GM19023 (cell line): ENCODE data around the gene DLX4.
A peak's percentile ranks its signal among the peaks of the same experiment; 100 is the strongest.

Experiments
- ATAC-seq: cut with Tn5 transposase; IDR thresholded peaks from one replicate; pipeline ENCODE4 v1.9.1; 2021; ENCODE audit warnings: mild to moderate bottlenecking, moderate library complexity; ENCODE audit not compliant: unreplicated experiment

DLX4 gene

DNA sequence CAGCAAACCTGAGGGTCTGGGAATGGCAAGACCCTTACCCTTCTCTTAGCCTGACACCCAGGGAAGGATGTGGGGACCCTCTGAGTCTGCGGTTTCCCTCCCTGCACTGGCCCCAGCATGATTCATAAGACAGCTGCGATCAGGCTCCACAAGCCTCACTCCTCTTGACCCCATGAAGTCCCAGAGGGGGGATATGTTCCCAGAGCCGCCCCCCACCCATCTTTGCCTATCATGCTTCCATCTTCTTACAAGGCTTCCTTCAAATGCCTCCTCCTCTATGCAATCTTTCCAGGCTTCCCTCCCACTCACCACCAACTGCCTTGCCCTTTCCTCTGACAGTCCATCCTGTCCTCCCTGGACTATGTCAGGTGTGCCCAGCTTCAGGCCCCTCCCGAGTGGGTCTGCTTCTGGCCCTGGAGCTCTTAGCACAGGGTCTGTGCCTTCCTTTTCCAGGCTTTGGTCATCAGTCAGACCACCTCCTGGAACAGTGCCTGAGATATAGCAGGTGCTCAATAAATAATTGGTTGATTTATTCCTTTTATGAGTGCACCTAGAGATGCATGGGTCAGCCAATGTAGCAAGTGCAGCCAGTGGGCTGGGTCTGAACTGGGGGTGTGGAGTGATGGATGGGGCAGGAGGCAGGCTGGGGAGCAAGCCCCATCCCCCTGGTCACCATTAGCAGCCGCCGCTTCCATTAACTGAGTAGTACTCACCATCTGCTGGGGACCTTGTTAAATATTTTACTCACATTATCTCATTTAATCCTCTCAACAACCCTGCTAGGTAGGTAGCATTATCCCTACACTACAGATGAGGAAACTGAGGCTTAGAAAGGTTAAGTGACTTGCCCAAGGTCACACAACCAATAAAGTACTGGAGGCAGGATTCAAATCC lies 17.7 kb downstream of the DLX4 start:
- ATAC-seq = no peak

DNA sequence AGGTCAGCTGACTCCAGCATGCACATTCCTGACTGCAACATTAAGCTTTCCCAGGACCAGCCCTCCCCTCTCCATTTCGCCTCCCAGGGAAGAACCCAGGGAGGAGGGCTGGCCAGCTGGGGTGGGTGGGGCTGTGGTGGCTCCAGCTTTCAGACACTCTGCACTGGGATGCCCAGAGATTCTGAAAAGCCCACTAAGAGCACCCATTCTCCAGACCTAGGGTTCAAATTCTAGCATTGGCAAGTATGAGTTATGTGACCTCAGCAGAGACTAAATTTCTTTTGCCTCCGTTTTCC lies 18.2 kb downstream of the DLX4 start:
- no peak for ATAC-seq

DNA sequence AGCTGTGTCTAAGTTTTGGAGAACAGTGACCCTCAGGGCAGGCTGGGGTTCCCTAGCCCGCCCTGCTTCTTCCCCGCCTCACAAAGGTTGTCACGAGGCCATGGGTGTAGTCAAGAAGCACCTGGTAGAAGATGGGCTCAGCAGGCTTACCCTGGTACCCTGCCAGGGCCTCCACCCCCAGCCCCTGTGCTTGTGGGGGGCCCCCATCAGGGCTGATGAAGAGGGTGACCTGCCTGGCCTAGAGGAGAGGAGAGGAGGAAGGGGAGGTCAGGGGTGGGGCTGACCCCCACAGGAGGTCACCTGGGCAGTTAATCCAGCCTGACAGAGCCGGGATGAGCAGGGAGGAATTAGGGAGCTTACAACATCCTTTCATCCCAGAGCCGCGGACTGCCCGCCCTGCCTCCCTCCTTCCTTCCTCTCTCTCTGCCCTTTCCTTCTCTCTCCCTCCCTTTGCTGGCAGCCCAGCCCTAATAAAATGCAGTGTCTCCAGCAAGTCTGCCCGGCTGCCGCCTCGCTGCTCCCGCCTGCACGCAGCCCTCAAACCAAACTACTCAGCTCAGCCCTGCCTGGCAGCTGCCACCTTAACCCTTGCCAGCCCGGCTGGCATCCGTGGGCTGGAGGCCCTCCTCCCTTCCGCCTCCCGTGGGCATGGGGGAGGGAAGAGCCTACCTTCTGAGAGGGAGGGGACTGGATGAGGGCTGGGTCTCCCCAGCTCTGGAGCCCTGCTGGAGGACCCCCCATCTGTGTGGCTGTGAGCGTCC lies 18.9 kb downstream of the DLX4 start:
- no peak for ATAC-seq

DNA sequence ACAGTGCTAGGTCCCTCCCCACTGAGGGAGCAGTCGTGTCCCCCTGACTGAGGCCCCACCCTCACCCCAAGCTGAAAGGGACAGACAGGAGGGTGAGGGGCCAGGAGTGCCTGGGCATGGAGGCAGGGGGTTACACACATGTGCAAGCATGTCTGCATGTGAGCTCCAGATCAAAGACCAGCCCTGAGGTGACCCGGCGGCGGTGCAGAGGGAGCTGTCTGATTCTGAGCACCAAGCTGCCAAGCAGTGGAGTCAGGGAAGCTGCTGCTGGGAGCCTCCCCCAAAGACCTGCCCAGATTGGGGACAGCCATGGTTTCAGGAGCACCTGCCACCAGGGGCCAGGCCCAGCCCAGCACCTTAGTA lies 20.5 kb downstream of the DLX4 start:
- ATAC-seq = no peak

DNA sequence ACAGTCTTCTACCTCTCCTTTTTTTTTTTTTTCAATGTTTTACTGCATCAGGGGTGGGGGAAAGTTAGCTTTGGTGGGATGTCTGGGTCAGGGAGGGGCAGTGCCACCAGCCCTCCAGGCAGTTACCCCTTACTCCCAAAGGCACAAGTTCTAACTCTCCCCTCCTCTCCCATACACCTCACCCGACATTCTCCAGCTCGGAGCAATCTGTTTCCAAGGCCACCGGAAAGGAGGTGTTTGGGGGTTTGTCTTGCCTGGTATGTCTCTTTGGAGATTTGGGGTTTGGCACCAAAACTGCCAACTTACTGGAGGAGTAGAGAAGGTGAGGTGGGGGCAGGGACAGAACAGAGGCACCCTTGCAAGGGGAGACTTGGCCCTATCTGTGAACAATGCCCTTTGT lies 21.3 kb downstream of the DLX4 start:
- no peak for ATAC-seq

DNA sequence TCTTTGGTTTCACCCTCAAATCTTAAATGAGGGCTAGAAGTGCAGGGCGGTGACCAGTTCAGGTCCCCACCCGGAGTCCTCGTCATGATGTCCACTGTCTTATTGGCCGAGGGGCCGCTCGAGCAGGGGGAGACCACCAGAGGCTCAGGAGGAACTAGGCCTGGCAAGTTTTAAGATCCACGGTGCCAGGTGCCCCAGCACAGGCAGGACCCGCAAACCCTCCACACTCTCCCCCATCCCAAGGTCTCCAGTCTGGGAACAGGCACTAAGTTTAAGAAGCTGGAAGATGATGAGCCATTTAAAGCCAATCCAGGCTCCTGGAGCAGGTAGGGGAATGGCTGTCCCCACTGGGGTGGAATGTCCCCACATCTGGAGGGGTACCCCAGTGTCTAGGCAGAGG lies 21.9 kb downstream of the DLX4 start:
- no peak for ATAC-seq

DNA sequence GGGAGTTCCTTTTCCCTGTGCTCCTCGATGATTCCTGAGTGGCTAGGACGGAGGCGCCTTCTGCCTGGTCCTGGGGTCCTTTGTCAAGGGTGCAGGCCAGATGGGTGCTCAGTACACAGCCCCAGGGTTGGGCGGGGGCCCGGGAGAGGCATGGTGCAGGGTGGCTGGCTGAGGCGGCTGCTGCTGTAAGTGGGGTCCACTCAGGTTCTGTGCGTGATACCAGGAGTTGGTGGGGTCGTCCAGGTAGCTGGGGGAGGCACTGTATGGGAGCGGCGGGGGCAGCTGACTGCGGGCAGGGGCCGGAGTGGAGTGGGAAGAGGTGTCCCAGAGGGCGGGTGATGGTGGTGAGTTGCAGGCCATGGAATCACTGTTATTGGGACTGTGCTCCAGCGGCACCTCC lies 22.4 kb downstream of the DLX4 start:
- ATAC-seq = no peak

DNA sequence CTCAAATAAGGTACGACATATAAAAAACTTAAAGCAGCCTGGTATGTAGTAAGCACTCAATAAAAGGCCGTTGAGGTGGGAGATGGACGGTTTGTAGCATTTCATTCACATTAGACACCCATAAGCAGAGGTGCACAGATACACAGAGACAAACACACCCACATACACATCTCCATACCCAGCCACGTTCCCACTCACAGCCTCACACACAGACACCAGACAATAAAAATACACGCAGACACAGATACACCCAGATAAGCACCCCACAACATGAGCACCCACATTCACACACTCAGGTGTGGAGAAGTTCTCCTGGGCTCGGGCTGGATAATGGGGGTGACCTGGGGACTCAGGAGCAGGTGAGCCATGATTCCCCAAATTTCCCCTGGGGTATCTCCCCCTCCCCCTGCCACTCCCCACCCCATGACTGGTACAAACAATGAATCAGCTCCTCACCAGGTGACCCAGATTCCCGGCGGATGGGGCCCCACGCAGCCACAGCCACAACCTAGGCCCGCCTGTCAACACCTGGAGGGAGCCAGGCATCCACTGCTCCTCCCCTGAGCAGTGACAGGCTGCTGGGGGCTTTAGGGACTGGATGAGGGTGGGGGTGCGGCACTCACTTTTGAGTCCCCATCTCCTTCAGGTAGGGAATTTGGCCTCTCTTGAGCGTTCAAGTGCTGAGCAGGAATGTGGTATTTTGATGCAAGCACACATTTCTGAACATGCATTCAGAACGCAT lies 23.4 kb downstream of the DLX4 start:
- no peak for ATAC-seq

DNA sequence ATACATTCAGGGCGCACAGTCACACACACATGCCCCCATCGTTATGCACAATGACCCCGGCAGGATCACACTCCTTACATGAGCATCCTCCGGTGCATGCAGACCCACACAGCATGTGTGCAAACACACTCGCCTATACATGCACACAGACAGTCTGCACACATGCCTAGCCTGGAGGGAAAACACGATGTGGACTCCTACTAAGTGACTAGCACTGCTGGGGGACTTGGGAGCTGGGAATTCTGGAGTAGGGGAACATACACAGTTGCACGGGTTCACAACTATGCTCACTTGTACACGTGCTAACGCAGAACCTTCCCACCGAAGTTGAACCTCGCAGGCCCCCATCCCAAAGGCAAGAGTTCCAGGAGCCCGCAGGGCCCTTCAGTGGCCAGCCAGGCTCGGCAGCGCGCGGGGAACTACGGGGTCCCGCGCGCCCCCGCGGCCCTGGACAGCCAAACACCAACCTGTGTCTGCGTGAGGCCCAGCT lies 24.0 kb downstream of the DLX4 start:
- no peak for ATAC-seq

DNA sequence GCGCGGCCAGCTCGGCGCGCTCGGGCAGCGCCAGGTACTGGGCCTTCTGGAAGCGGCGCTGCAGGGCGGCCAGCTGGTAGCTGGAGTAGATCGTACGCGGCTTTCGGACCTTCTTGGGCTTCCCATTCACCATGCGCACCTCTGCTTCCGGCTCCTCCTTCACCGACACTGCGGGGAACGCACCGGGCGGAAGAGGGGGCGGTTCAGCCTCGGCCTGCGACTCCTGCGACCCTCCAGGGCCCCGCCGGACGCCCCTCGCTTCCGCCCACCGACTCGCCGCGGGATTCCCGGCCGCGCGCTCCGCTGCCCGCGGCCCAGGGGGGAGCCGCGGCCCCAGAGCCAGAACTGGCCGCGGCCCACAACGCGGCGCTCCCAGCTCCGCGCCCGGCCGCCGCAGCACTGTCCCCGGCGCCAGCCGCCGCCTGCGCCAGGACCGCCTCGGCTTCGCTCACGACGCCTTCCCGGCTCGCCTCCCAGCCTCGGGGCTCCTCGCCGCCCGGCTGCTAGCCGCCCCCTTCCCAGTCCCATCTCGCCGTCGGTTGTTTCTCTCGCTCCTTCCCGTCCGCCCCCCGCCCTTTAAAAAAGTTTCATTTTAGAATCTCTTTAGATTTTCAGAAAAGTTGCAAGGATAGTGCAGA lies 24.6 kb downstream of the DLX4 start:
- no peak for ATAC-seq

DNA sequence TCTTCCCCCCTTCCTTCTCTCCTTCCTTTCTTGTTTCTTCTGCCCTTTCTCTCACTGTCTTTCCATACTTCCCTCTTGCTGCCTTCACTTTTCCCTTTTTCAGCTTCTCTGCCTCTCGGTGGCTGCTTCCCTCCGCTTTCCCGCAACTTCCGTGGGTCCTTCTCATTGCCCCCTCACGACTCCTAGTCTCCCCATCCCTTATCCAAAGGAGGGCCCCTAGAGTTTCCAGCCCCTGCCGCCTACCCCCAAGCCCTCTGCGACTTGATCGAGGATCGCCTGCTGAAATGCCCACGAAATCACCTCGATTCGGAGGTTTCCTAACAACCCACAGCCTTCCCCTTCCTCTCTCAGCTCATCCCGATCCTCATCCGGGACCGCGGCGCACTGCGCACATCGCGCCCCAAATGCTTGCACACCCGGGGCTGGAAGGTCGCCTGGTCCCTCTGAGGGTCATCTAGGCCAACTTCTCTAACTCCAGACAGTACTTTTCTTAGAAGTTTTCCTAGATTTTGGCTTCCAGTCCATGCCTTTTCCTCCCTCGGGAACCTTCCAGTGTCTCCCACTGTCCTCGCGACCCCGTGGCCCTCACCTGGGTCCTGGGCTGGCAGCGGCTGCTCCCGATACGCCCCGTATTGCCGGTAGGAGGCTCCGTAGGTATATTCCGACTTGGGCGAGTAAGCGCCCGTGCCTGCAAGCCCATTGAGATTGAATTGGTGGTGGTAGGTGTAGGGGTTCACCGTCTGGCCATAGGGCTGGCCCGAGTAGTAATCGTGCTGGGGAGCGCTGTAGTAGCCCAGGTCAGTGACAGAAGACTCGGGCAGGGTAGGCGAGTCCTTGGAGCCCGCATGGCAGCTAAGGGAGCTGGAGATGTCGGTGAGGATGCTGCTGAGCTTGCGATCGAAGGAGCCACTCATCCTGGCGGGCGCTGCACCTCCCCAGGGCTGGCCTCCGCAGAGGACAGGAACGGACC lies 25.4 kb downstream of the DLX4 start:
- ATAC-seq = no peak

DNA sequence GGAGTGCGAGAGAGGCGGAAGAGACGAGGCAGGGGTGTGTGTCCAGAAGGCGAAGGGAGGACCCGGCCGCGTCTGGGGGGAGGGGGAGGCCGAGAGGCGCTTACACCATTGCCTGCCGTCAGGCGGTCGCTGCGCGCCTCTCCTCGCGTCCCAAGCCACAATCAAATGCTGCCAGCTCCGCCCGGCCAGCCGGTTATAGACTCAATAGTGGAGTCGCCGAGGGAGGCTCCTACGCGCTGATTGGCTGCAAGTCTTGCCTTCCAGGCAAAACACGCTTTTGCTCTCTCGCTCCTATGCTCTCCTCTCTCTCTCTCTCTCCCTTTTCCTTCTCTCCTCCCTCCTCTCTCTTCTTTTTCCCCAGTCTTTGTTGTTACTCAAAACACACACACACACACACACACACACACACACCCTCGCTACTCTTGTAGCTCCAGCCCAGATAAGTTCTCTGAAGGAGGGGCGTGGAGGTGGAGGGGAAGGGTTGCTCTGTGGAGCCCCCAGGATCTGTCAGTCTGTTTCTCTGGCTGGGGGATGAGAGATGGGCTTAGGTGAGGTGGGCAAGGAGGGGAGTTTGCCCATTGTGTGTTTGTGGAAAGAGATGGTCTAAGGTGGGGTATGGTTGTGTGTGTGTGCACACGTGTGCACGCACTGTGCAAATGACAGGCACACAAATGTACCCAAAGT lies 26.2 kb downstream of the DLX4 start, which contains the start of gene DLX3:
Gene DLX3, minus strand, starts transcription at position 170 of the 684 bp plus-strand sequence. CDS start 226 bp downstream, outside the sequence.
- no peak for ATAC-seq

DNA sequence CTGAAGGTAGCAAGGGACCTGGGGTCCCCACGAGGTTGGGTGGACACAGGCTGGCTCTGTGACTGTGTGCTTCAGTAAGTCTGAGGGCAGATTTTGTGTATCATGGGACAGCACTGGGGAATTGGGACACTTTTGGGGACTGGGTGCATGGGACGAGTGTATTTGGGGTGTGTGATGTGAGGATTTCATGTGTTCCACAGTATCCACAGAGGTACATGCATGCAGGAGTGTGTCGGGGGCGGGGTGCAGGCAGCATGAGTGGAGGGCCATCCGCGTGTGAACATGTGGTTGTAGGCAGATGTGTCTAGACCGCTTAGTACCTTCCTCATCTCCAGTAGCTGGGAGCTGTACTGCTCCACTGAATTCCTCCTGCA lies 27.1 kb downstream of the DLX4 start:
- ATAC-seq = no peak

DNA sequence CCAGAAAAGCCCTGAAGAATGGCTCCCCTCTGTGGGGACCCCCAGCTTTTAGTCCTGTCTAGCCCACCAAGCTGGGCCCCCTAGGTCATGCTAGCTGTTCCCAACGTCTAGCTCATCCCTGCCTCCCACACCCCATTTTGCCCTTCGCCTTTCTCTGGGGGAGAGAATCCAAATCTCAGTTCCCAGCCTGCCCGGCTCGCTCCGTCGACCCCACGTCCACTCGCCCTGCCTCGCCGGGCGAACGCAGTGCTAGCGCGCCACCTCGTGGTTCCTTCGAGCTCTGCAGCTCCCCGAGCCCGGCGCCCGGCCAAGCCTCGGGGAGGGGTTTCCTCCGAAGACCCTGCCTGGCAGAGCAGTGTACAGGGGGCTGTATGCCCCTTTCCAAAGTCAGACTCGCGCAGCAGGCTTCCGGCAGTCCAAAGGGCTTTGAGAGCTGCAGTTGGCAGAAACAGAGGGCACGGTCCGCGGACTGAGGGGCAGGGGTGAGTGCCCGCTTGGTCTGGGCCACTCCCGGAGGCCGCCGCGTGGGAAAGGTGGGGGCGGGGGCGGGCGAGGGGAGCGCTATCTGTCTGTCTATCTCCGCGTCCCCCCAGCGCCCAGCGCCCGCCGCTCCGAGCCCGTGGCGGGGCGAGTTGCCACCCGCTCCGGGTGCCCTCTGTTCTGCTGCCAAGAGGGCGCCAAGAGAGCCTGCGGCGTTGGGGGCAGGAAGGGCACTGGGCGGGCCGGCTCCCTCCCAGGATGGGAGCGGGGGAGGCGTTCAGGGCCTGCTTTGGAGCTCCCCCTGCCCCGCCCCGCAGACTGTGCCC lies 27.7 kb downstream of the DLX4 start:
- no peak for ATAC-seq

DNA sequence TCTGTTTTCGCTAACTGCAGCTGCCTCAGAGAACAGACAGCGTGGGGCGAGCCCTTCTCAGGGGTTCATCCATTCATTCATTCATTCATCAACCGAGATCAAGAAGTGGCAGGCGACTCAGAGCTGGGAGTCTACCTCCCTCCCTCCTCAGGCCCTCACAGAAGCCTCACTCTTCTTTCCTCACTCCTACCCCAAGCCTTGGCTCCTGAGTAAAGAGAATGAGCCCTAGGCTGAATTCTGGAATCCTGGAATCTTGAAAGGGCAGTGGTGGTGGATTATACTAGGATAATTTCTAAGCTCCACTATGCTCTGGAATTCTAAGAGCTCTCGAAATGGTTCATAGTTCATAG lies 28.3 kb downstream of the DLX4 start:
- ATAC-seq = no peak

DNA sequence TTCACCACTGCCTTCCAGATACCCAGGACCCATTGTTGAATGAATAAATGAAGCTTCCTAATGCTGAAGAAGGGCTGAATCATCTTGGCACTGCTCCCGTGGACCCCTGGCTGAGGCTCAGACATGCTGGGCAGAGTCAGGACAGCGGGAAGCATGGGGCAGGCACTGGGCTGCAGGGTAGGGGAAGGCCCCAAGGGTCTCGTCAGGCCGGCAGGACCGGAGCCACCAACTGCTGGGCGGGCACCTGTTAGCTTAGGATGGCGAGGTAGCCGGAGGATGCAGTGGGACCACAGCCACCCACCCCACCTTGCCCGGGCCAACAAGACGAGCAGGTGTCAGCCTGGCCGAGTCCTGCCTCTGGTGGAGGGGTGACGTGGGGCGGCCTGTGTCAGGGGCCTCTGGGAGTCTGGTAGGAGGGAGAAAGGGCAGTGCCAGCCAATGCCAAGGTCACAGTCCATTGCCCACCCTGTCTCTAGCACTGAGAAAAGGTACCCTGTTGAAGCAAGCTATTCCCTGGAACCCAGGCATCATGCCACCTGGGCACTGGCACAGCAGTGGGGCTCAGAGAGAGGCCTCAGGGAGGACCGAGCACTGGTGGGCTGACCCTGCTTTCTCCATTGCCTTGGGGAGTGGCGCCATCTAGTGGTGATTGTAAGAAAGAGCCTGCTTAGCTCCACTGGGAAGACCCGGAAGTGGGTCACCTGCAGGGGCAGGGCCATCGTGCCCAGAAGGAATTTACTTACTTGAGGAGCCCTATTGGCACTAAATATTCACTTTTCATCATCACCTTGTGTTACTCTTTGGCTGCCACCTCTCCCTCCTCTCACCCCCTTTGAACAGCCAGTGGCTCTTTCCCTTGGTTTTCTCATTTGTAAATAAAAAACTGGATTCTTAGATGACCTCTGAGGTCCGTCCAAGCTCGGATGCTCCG lies 29.0 kb downstream of the DLX4 start:
- peak; percentile 69 for ATAC-seq

DNA sequence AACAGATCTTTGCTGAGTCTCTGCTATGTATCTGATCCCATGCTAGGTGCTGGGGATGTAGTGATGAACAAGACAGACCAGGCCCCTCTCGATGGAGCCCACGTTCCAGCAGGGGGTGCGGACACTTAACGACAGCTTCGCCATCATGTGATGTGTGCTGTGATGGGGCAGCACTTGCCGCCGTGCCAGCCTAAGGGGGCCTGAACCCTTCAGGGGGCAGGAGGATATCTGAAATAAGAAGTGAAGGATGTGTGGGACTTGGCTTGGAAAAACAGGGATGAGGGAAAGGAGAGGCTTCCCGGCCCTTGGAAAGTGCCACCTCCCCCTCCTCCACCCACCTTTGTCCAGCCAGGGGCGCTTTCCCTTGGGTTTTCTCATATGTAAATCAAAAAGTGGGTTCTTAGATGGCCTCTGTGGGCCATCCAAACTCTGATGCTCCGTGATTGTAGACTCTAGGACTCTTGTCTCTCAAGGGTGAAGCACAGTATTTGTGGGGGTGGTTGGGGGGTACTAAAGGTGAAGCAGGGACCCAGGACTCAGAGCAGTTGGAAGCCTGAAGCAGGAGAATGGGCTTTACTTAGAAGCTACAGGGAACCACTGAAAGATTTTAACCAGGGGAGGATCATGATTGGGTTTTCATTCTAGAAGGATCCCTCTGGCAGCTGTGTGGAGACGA lies 30.0 kb downstream of the DLX4 start:
- no peak for ATAC-seq
